NCI-H1105 (cell line): Measurements from ENCODE around the gene BRS3.
"Not testable (repeated sequence)": the region's sequence is repeated elsewhere in the genome, so short reads cannot be mapped to it uniquely, and the experiment has no call there.

Experiments
- DNase-seq: peaks from one replicate; lab custom pipeline; 2025; lab: John Stamatoyannopoulos, UW

BRS3 gene

GRCh38 chrX:136487647-136488046, at the start of gene BRS3:
BRS3 (plus strand) TSS chrX:136487947; CDS start chrX:136488115, 168 bp downstream.
- no peak for DNase-seq

DNA sequence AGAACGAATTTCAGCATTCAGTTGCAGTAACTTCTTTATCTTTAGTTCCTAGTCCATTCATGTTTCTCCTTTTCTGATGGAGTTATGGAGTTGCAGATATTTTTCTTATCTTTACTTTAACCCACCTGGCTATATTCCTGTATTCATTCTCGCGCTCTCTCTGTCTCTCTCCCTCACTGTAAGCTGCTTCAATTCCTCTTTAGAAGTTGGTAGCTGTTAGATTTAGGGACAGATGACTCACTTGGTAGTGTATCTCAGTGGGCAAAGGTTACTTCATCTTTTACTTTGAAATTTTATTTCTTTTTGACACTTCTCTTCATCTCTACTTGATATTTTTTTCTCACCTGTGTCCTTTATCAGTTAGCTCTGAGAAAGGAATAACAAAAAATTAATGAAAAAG, 49.6 kb upstream of the BRS3 start:
- no peak for DNase-seq

DNA sequence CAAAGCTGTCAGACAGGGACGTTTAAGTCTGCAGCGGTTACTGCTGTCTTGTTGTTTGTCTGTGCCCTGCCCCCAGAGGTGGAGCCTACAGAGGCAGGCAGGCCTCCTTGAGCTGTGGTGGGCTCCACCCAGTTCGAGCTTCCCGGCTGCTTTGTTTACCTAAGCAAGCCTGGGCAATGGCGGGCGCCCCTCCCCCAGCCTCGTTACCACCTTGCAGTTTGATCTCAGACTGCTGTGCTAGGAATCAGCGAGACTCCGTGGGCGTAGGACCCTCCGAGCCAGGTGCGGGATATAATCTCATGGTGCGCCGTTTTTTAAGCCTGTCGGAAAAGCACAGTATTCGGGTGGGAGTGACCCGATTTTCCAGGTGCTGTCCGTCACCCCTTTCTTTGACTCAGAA, 42.1 kb upstream of the BRS3 start:
- not testable (repeated sequence) for DNase-seq

GRCh38 chrX:136446208-136446607, 41.5 kb upstream of the BRS3 start:
- no peak for DNase-seq

DNA sequence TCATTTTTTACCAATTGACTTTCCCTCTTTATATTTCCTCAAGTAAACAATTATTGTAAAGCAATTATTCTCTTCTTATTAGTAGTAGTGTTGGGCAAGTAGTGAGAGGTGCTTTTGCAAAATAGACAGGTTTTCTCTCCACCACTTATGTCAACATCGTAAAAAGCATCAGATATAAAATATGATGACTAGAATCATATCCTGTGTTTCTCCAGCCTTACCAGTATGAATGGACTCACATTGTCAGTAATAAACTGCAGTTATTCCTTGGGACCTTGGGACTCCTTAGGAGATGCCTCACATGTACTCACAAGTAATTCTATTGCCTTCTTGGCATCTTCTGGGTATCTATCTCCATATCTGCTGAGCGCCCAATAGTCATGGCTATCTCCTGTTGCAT, 40.4 kb upstream of the BRS3 start:
- DNase-seq: no peak

GRCh38 chrX:136447968-136448367, 39.8 kb upstream of the BRS3 start:
- DNase-seq: no peak

DNA sequence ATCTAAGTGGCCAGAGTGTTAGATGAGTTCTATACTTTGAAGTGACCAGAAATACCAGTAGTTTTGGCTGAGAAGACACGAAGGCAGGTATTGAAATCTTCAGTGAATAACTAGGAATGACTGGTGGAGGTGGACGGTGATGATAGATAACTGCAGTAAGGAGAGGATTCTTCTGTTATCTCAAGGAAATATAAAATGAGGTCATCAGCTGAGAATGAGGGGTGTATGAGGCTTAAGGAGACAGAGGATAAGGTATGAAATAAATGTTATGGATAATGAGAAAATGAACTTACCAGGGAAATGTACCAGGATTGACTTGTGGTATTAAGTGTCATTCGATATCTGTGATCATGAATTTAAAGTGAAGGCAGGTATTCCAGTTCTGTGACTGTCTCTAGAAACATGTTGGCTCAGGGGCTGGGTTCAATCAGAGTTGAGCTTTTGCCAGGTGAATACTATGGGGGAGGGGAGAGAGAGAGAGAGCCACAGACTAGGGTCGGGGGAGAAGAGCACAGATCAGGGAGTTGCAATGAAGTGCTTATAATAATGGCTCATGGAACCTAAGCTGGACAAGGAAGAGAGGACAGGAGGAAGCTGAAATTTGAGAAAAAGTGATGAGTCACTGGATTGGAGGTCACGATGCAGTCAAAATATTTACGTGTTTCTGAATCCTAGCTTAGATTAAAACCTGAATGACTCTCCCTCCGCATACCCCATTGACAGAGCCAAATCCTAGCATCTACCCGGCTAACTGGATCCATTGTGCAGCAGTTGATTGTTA, 37.5 kb upstream of the BRS3 start:
- DNase-seq: no peak

- DNase-seq: no peak
These were observed 35.1 kb upstream of the BRS3 start for GRCh38 chrX:136452614-136453013.

DNA sequence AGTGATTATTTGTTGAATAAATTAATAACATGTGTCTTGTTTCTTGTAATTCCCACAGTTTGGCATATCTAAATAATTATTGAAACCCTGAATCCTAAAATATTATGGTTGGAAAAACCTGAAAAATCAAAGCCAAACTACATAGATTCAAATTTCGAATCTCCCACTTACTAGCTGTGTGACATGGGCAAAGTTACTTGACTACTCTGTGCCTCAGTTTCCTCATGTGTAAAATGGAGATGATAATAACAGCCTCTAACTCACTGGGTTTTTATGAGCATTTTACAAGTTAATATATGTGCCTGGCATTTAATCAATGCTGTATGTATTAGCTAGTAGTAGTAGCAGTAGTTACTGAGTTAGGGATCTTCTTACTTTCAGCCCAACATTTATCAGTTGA, 34.6 kb upstream of the BRS3 start:
- DNase-seq: no peak

- no peak for DNase-seq
These were observed 34.0 kb upstream of the BRS3 start for GRCh38 chrX:136453771-136454170.

GRCh38 chrX:136456133-136456532, 31.6 kb upstream of the BRS3 start:
- no peak for DNase-seq

DNA sequence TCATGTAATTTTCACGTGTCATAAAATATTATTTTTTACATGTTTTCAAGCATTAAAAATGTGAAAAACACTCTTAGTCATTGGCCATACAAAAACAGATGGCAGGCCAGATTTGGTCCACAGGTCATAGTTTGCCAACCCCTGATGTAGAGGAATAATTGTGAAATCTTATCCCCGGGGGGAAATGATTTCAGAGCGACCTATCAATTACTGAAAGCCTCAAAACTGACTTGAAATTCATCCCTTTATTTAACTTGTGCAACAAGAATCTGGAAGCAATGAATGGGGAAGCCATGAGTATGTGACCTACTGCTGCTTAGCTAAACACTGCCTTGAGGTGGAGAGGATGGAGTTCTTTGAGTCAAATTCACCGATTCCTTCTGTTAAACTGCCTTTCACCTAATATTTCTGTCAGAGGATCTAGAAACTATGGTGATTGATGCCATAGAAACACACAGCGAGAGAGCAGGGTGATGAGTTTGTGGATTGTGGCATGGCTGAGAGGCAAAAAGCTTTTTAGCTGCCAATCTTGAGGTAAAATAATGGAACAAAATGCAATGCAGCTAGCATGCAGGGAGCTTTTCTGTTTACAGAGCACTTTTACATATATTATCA, 30.3 kb upstream of the BRS3 start:
- peak; percentile 51 for DNase-seq

GRCh38 chrX:136464589-136464988, 23.2 kb upstream of the BRS3 start:
- DNase-seq: no peak

- no peak for DNase-seq
These were observed 20.4 kb upstream of the BRS3 start for GRCh38 chrX:136467303-136467702.

DNA sequence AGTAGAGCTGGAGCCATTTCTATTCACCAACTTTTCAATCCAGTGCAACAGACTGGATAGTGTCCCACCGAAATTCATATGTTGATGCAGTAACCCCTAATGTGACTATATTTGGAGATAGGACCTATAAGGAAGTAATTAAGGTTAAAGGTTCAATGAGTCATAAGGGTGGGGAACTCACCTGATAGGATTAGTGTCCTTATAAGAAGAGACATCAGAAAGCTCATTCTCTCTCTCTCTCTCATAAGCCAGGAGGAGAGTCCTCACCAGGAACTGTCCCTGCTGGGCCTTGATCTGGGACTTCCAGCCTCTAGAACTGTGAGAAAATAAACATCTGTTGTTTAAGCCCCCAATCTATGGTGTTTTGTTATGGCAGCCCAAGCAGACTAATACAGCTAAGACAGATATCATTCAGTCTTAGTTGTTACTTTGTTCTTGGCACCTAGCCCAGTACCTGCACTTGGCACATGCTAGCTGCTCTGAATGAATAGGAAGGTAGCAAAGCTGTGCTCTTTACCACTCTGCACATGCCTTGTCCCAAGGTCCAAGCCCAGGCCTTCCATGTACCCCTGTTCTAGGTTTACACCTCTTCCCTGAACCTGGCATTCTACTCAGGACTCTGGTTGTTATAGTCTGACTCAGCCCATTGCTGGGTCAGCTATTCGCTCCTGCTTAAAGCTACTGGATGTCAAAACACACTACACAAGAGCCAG, 19.2 kb upstream of the BRS3 start:
- DNase-seq: peak; percentile 45

GRCh38 chrX:136473663-136474062, 14.1 kb upstream of the BRS3 start:
- no peak for DNase-seq

- DNase-seq: no peak
These were observed 12.5 kb upstream of the BRS3 start for GRCh38 chrX:136475236-136475635.

- DNase-seq: no peak
These were observed 11.2 kb upstream of the BRS3 start for GRCh38 chrX:136476501-136476900.

DNA sequence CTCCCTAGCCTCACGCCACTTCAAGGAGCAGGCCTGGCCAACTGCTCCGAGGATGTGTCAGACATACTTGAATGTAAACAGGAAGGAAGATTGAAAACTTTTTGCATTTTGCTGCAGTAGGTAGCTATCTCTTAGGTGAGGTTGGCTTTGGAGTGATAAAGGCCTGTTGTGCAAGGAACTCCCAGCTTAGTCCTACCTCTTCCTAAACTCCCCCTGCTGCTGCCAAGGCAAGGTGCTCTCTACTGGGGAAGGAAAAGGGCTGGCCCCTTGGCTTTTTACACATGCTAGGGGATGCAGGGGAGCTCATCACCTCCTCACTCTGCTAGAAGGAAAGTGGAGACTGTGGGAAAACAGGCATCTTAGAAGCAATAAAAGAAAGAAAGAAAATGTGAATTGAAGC, 10.7 kb upstream of the BRS3 start:
- no peak for DNase-seq

DNA sequence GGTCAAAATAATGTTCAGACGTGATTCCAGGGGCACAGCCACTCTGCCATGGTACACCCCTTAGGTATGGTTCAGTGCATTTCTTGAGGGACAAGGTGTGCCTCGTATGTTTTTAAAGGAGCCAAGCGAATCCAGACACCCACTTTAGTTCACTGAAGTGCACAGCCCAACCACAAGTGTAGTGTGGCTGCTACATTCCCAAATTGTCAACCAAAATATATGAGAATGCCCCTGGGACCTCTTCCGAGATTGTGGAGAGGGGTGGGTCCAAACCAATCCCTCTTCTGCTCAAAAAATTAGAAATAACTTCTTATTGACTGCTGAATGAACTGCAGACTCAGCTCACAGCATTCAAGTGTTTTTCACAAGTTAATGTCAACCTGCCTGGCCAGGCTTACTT, 7.4 kb upstream of the BRS3 start:
- no peak for DNase-seq

GRCh38 chrX:136488706-136489105, 959 bp downstream of the BRS3 start:
- DNase-seq: no peak

- no peak for DNase-seq
These were observed 4.1 kb downstream of the BRS3 start for GRCh38 chrX:136491832-136492231.

DNA sequence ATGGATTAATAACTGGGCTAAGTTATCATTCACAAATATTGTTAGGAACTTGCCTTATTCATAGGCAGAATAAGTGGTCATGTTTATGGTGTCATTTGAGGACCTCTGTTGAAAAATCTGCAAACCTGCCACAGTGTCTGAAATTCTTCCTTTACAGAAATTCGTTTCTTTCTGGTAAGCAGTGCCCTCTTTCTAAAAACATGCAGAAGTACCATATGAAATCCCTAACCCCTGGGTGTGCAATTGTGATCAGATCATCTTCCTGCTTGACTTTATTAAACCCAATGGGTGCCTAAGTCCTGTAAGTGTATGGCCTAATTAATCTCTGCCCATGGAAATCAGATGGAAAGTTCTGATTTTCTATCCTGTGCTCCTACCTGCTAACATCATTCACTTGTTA, 5.3 kb downstream of the BRS3 start:
- no peak for DNase-seq
